SK-N-SH (cell line): ENCODE results near the gene WNT16. TPM values are rescaled to one million over a fixed set of nuclear protein-coding genes. Genes with fewer than 3 reads are reported as not detected.

Source experiments
- CTCF ChIA-PET: fragments of 300-600, 350-600 bp; formaldehyde crosslinking; extraction: SDS; loops from one replicate; lab custom pipeline; 2021; lab: Yijun Ruan, JAX
- POLR2A ChIA-PET: fragments of 350-600 bp; sonication (Branson Sonifier 250); formaldehyde crosslinking; extraction: SDS; loops from one replicate; lab custom pipeline; 2020; ENCODE audit warnings: antibody characterized with exemption, inconsistent platforms; lab: Yijun Ruan, JAX
- DNase-seq: peaks from one replicate; pipeline ENCODE4 v3.0.0; 2012
- H2AFZ ChIP-seq: fragments of 200-600 bp; sonication (generic); 2 replicates; pipeline ENCODE4 v1.8.1; 2016; ENCODE audit warnings: antibody characterized with exemption, mild to moderate bottlenecking, low read depth
- H3F3A ChIP-seq: fragments of 200-600 bp; sonication (generic); replicated peaks from 2 replicates; pipeline ENCODE3; 2016; ENCODE audit warnings: antibody characterized with exemption, mild to moderate bottlenecking; ENCODE audit not compliant: insufficient read depth
- H3K27ac ChIP-seq, 2 experiments: fragments of 200-500 bp in 1 of 2; fragments of 200-600 bp in 1 of 2; sonication (Bioruptor generic) in 1 of 2; sonication (generic), shearing (Covaris generic) in 1 of 2; 2 replicates each; pipeline versions ENCODE4 v1.5.1 to v1.6.1; 2014 to 2016; ENCODE audit warnings: low read depth in 2 of 2, inconsistent platforms in 1 of 2, low read length in 1 of 2, mild to moderate bottlenecking in 1 of 2, mixed read lengths in 1 of 2
- H3K27me3 ChIP-seq: fragments of 200-600 bp; sonication (generic), shearing (Covaris generic); 2 replicates; pipeline ENCODE4 v1.6.1; 2016; ENCODE audit warnings: mixed run types; ENCODE audit not compliant: insufficient read depth
- H3K36me3 ChIP-seq, 2 experiments: fragments of 200-500 bp in 1 of 2; fragments of 200-600 bp in 1 of 2; sonication (Bioruptor generic) in 1 of 2; sonication (generic) in 1 of 2; replicated peaks in 1 of 2; 2 replicates each; pipeline versions ENCODE3 to v1.5.1; 2014 to 2016; ENCODE audit warnings: low read length in 1 of 2, mild to moderate bottlenecking in 1 of 2; ENCODE audit not compliant: insufficient read depth in 2 of 2, control insufficient read depth in 1 of 2
- H3K4me1 ChIP-seq, 2 experiments: fragments of 200-500 bp in 1 of 2; fragments of 200-600 bp in 1 of 2; sonication (Bioruptor generic) in 1 of 2; sonication (generic), shearing (Covaris generic) in 1 of 2; 2 replicates each; pipeline versions ENCODE4 v1.5.1 to v1.6.1; 2014 to 2016; ENCODE audit warnings: low read depth in 1 of 2, low read length in 1 of 2, mixed run types in 1 of 2; ENCODE audit not compliant: insufficient read depth in 2 of 2, control insufficient read depth in 1 of 2
- H3K4me2 ChIP-seq: fragments of 200-600 bp; sonication (generic), shearing (Covaris generic); 2 replicates; pipeline ENCODE4 v1.6.1; 2017; ENCODE audit warnings: mixed run types
- H3K4me3 ChIP-seq, 2 experiments: fragments of 200-500 bp in 1 of 2; fragments of 200-600 bp in 1 of 2; sonication (Bioruptor generic) in 1 of 2; sonication (generic), shearing (Covaris generic) in 1 of 2; 2 replicates each; pipeline versions ENCODE4 v1.5.1 to v1.8.1; 2014 to 2016; ENCODE audit warnings: low read depth in 2 of 2, inconsistent platforms in 1 of 2, low read length in 1 of 2, mild to moderate bottlenecking in 1 of 2, mixed read lengths in 1 of 2, moderate library complexity in 1 of 2
- H3K79me2 ChIP-seq: fragments of 200-600 bp; sonication (generic); 2 replicates; pipeline ENCODE4 v1.8.1; 2017; ENCODE audit warnings: mild to moderate bottlenecking; ENCODE audit not compliant: insufficient read depth
- H3K9ac ChIP-seq: fragments of 200-600 bp; sonication (generic); 2 replicates; pipeline ENCODE4 v1.6.1; 2017; ENCODE audit warnings: mixed run types
- H3K9me2 ChIP-seq: fragments of 200-600 bp; sonication (generic); 2 replicates; pipeline ENCODE4 v1.6.1; 2017; ENCODE audit warnings: mixed run types
- H3K9me3 ChIP-seq: fragments of 200-600 bp; sonication (generic); 2 replicates; pipeline ENCODE4 v1.6.1; 2017; ENCODE audit warnings: mixed run types, mild to moderate bottlenecking, moderate library complexity
- H4K20me1 ChIP-seq: fragments of 200-600 bp; sonication (generic); 2 replicates; pipeline ENCODE4 v1.6.1; 2017; ENCODE audit warnings: mild to moderate bottlenecking, mixed run types; ENCODE audit not compliant: insufficient read depth
- CHD2 ChIP-seq: fragments of 150-350 bp; IDR thresholded peaks from 2 replicates; pipeline ENCODE4 v1.6.1; 2018; ENCODE audit warnings: low read length; ENCODE audit not compliant: partially characterized antibody
- CTCF ChIP-seq: fragments of 200-600 bp; sonication (generic); IDR thresholded peaks from 2 replicates; pipeline ENCODE4 v1.6.1; 2017; ENCODE audit warnings: antibody characterized with exemption, mild to moderate bottlenecking, moderate library complexity
- FOSL2 ChIP-seq: IDR thresholded peaks from 2 replicates; pipeline ENCODE4 v1.4.0; 2012; ENCODE audit warnings: low read depth, mild to moderate bottlenecking, moderate library complexity, borderline replicate concordance
- FOXM1 ChIP-seq: IDR thresholded peaks from 2 replicates; pipeline ENCODE4 v1.4.0; 2012; ENCODE audit warnings: low read depth, mild to moderate bottlenecking
- JUND ChIP-seq: IDR thresholded peaks from 2 replicates; pipeline ENCODE4 v1.4.0; 2012
- NRF1 ChIP-seq: IDR thresholded peaks from 2 replicates; pipeline ENCODE4 v1.6.1; 2012; ENCODE audit warnings: low read depth, mild to moderate bottlenecking, low read length
- POLR2AphosphoS5 ChIP-seq: IDR thresholded peaks from 2 replicates; pipeline ENCODE4 v1.6.1; 2012; ENCODE audit warnings: low read depth, low read length
- RCOR1 ChIP-seq: fragments of 150-350 bp; IDR thresholded peaks from 2 replicates; pipeline ENCODE4 v1.6.1; 2017; ENCODE audit warnings: antibody characterized with exemption, low read length
- RFX5 ChIP-seq: IDR thresholded peaks from 2 replicates; pipeline ENCODE4 v1.6.1; 2012; ENCODE audit warnings: mild to moderate bottlenecking, improper control_type of control experiment, low read length
- SIN3A ChIP-seq: IDR thresholded peaks from 2 replicates; pipeline ENCODE4 v1.6.1; 2012; ENCODE audit warnings: low read depth, mild to moderate bottlenecking, low read length, moderate library complexity, borderline replicate concordance
- WGBS: methylation state at CpG from one replicate; pipeline ENCODE4 v1.1.6; 2017; ENCODE audit warnings: low lambda C conversion rate; 5-methylcytosine and 5-hydroxymethylcytosine counted together
- polyA plus RNA-seq, 3 experiments: library from polyadenylated mRNA; depleted of rRNA; stranded (reverse); fragments of >200 nt; gene quantifications; 2 replicates each; pipeline ENCODE4 v1.2.3, GENCODE V29; 2012
- TF ChIP-seq, protein P1 (sequence below): fragments of 150-350 bp; IDR thresholded peaks from 2 replicates; pipeline ENCODE4 v1.6.1; 2017; ENCODE audit warnings: antibody characterized with exemption, low read length, low read depth, borderline replicate concordance
- TF ChIP-seq, protein P2 (sequence below): IDR thresholded peaks from 2 replicates; pipeline ENCODE4 v1.4.0; 2012; ENCODE audit warnings: low read depth, borderline replicate concordance

Gene WNT16
- polyA plus RNA-seq, 1 of the 3 experiments (the other 2 are of a cell fraction), result 0.05 TPM

DNA sequence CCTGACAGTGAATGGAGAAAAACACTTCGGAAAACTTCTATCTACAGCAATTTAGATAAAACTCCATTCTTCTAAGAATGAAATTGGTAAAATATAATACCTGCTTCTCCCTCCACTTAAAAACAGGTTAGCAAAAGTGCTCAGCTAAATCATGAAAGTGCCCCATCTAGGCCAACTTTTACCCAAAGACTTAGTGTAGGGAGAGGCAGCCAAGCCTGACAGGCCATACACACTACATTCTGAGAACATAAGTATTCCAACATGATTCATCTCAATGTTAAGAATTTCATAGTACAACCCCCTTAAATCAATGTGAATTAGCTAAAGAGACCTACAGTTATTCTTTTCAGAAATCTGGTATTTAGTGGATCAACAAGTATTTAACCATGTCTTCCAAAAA is 60.1 kb downstream of the WNT16 start:
- H3F3A ChIP-seq, result peaks cover 5% of the 10 kb centered on the region
- H4K20me1 ChIP-seq, result peaks cover 81% of the 10 kb centered on the region
- TF ChIP-seq RFX5, result no peak
- no peaks in the 10 kb centered on the region for H3K27me3 ChIP-seq
- peaks cover under 1 to 29% of the 10 kb centered on the region in 2 experiments; a peak in 3 of 4 replicates for H3K4me1 ChIP-seq
- ChIA-PET POLR2A (no interaction called here), CTCF (interaction anchor here (1.1 to 7.6 kb wide), 5 partner anchors 7 to 159 kb away, joined by 3 to 71 read pairs (median 5); partner anchors contain the start of gene FAM3C)
- no peaks in the 10 kb centered on the region for H3K9me3 ChIP-seq
- no peaks in the 10 kb centered on the region for H3K9me2 ChIP-seq
- 97% methylated on average over 1 of the region's 1 CpG for WGBS
- DNase-seq, result no peak
- H3K79me2 ChIP-seq, result peaks cover 99% of the 10 kb centered on the region
- no peak overlapping the region for H3K9ac ChIP-seq
- no peak overlapping the region for H3K4me3 ChIP-seq
- H3K36me3 ChIP-seq, result peaks cover 15 to 34% of the 10 kb centered on the region in 2 experiments
- H2AFZ ChIP-seq, result no peak overlapping the region
- no peak overlapping the region for H3K4me2 ChIP-seq
- no peak overlapping the region for H3K27ac ChIP-seq

- Histone ChIP-seq H3K4me1 (peaks cover 6 to 19% of the 10 kb centered on the region in 2 experiments; a peak in 3 of 4 replicates), H3K79me2 (peaks cover 99% of the 10 kb centered on the region), H2AFZ (no peak overlapping the region), H3K4me2 (no peak overlapping the region), H3K4me3 (no peak overlapping the region), H3K9ac (no peak overlapping the region), H4K20me1 (peaks cover 77% of the 10 kb centered on the region), H3K36me3 (peaks cover 15 to 30% of the 10 kb centered on the region in 2 experiments), H3K9me2 (no peaks in the 10 kb centered on the region), H3K27me3 (no peaks in the 10 kb centered on the region), H3K27ac (no peak overlapping the region), H3F3A (peaks cover 5% of the 10 kb centered on the region), H3K9me3 (no peaks in the 10 kb centered on the region)
- DNase-seq, result no peak
- CTCF ChIA-PET, result interaction anchor here (1.8 to 4.8 kb wide), 2 partner anchors 9 to 23 kb away, joined by 5 to 42 read pairs; no protein-coding TSS in a partner anchor
- POLR2A ChIA-PET, result no interaction called here
- TF ChIP-seq FOXM1 (no peak), NRF1 (no peak), SIN3A (no peak), JUND (no peak), FOSL2 (no peak), RFX5 (no peak), RCOR1 (no peak), CTCF (no peak), CHD2 (no peak), POLR2AphosphoS5 (no peak)
- TF ChIP-seq, protein P1, sequence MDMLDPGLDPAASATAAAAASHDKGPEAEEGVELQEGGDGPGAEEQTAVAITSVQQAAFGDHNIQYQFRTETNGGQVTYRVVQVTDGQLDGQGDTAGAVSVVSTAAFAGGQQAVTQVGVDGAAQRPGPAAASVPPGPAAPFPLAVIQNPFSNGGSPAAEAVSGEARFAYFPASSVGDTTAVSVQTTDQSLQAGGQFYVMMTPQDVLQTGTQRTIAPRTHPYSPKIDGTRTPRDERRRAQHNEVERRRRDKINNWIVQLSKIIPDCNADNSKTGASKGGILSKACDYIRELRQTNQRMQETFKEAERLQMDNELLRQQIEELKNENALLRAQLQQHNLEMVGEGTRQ, result no peak
- TF ChIP-seq, protein P2, sequence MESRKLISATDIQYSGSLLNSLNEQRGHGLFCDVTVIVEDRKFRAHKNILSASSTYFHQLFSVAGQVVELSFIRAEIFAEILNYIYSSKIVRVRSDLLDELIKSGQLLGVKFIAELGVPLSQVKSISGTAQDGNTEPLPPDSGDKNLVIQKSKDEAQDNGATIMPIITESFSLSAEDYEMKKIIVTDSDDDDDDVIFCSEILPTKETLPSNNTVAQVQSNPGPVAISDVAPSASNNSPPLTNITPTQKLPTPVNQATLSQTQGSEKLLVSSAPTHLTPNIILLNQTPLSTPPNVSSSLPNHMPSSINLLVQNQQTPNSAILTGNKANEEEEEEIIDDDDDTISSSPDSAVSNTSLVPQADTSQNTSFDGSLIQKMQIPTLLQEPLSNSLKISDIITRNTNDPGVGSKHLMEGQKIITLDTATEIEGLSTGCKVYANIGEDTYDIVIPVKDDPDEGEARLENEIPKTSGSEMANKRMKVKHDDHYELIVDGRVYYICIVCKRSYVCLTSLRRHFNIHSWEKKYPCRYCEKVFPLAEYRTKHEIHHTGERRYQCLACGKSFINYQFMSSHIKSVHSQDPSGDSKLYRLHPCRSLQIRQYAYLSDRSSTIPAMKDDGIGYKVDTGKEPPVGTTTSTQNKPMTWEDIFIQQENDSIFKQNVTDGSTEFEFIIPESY, result no peak
Observed at GRCh38 chr7:121390109-121390508, 61.3 kb downstream of the WNT16 start.
